ENCODE measurements around the gene RCVRN. TPM values are rescaled to one million over a fixed set of nuclear protein-coding genes. Genes with fewer than 3 reads are reported as not detected.

The RCVRN gene
- total RNA-seq, 1 experiment from 2014 or later = not detected

DNA sequence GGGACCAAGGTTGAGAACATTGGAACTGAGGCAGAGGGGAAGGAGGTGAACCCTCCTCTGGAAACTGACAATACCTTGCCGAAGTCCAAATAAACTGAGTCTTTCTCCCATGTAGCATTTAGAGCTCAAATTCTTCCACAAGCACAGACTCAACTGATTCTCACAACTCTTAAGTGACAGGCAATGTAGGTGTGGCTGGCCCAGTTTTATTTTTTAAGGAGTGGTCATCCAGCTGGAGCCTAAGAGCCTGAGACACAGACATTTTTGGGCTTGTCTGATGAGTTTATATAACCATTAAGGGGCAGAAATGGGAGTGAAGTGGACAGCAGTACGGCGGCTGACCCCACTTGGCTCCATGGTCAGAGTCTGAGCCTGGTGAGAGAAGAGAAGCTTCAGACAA, 10.8 kb downstream of the RCVRN start:
- H3K56ac ChIP-seq (ENCODE audit: insufficient read length, low read depth, low read length) = no peak overlapping the region
- no peak for DNase-seq
- H3K4me1 ChIP-seq (ENCODE audit: insufficient read depth, low read length) = no peaks in the 10 kb centered on the region
- H3K27ac Mint-ChIP-seq = no peak overlapping the region
- no peak overlapping the region for H4K91ac ChIP-seq (ENCODE audit: insufficient read length, low read depth, low read length)
- H3K9me3 Mint-ChIP-seq = no peaks in the 10 kb centered on the region
- no peak overlapping the region for H3K4me3 Mint-ChIP-seq
- H3T11ph ChIP-seq (ENCODE audit: low read length) = no peak overlapping the region
- H3K9me3 ChIP-seq (ENCODE audit: control insufficient read depth, low read depth, low read length) = no peaks in the 10 kb centered on the region
- WGBS (ENCODE audit: extremely low coverage, insufficient read length, low lambda C conversion rate) = no CpG with 5 or more reads among the region's 3 CpGs
- H3K14ac ChIP-seq (ENCODE audit: insufficient read depth, low read length) = no peak overlapping the region
- H2BK120ac ChIP-seq (ENCODE audit: low read depth, low read length, poor library complexity, severe bottlenecking) = no peak overlapping the region
- H3K79me1 ChIP-seq (ENCODE audit: insufficient read depth, low read depth, low read length, poor library complexity, severe bottlenecking) = no peaks in the 10 kb centered on the region
- no peak overlapping the region for H3K27ac ChIP-seq (ENCODE audit: insufficient read length, low read depth, low read length)
- H3K4ac ChIP-seq (ENCODE audit: low read depth, low read length) = no peak overlapping the region
- H2BK20ac ChIP-seq (ENCODE audit: low read depth, low read length, poor library complexity, severe bottlenecking) = no peak overlapping the region
- H3K23me2 ChIP-seq (ENCODE audit: insufficient read length, low read depth, low read length, poor library complexity, severe bottlenecking) = no peaks in the 10 kb centered on the region
- no peak overlapping the region for H2BK5ac ChIP-seq (ENCODE audit: insufficient read length, low read length)
- H3K23ac ChIP-seq (ENCODE audit: insufficient read length, low read depth, low read length) = no peak overlapping the region
- H2AFZ ChIP-seq (ENCODE audit: low read length) = no peak overlapping the region
- no peak overlapping the region for H2AK5ac ChIP-seq (ENCODE audit: insufficient read length, low read length)
- no peaks in the 10 kb centered on the region for H3K27me3 ChIP-seq (ENCODE audit: insufficient read depth, low read length)
- H3K9ac ChIP-seq (ENCODE audit: extremely low read depth, insufficient read length, low read length) = no peak overlapping the region
- no peak overlapping the region for H4K5ac ChIP-seq (ENCODE audit: insufficient read length, low read depth, low read length)
- H2BK15ac ChIP-seq (ENCODE audit: low read depth, low read length) = no peak overlapping the region
- H3K18ac ChIP-seq (ENCODE audit: insufficient read length, low read depth, low read length) = no peak overlapping the region
- peaks cover 11% of the 10 kb centered on the region for H3K27me3 Mint-ChIP-seq (ENCODE audit: low read depth)
- H3K4me2 ChIP-seq (ENCODE audit: insufficient read depth, insufficient read length, low read length) = no peak overlapping the region
- H4K20me1 ChIP-seq (ENCODE audit: control insufficient read depth, insufficient read depth, insufficient read length) = no peaks in the 10 kb centered on the region
- H3K36me3 Mint-ChIP-seq (ENCODE audit: insufficient read depth in 1 of 3, low read depth in 3 of 3) = no peaks in the 10 kb centered on the region
- TF ChIP-seq, protein P1, sequence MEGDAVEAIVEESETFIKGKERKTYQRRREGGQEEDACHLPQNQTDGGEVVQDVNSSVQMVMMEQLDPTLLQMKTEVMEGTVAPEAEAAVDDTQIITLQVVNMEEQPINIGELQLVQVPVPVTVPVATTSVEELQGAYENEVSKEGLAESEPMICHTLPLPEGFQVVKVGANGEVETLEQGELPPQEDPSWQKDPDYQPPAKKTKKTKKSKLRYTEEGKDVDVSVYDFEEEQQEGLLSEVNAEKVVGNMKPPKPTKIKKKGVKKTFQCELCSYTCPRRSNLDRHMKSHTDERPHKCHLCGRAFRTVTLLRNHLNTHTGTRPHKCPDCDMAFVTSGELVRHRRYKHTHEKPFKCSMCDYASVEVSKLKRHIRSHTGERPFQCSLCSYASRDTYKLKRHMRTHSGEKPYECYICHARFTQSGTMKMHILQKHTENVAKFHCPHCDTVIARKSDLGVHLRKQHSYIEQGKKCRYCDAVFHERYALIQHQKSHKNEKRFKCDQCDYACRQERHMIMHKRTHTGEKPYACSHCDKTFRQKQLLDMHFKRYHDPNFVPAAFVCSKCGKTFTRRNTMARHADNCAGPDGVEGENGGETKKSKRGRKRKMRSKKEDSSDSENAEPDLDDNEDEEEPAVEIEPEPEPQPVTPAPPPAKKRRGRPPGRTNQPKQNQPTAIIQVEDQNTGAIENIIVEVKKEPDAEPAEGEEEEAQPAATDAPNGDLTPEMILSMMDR (conservative IDR thresholded peaks at IDR 0.05) = no peak
- no peak overlapping the region for H2BK12ac ChIP-seq (ENCODE audit: insufficient read length, low read depth, low read length)
- no peak overlapping the region for H4K8ac ChIP-seq (replicated peaks; ENCODE audit: insufficient read length, low read depth, low read length)
- H3K79me2 ChIP-seq (ENCODE audit: insufficient read depth, low read length) = no peaks in the 10 kb centered on the region
- peaks cover 4 to 13% of the 10 kb centered on the region in 2 experiments; a peak in 3 of 4 replicates for H3K4me1 Mint-ChIP-seq

All from H9 (cell line).